DOHH2 (cell line): ENCODE measurements around the gene GALK2.

Experiments used
- H3F3A ChIP-seq: fragments of 200-600 bp; sonication (generic), shearing (Covaris generic); 2 replicates; pipeline ENCODE4 v1.6.0; 2016; ENCODE audit warnings: antibody characterized with exemption, mild to moderate bottlenecking; ENCODE audit not compliant: control insufficient read depth, insufficient read depth
- H3K27ac ChIP-seq: fragments of 200-600 bp; sonication (generic); 2 replicates; pipeline ENCODE4 v1.5.1; 2014; ENCODE audit warnings: low read depth, mild to moderate bottlenecking, low read length, moderate library complexity
- H3K27me3 ChIP-seq: fragments of 200-600 bp; sonication (generic); 2 replicates; pipeline ENCODE4 v1.6.1; 2014; ENCODE audit warnings: mild to moderate bottlenecking, low read length, mixed read lengths; ENCODE audit not compliant: control insufficient read depth
- H3K36me3 ChIP-seq: fragments of 200-600 bp; sonication (generic); 2 replicates; pipeline ENCODE4 v1.6.1; 2014; ENCODE audit warnings: mild to moderate bottlenecking, low read length, moderate library complexity, mixed read lengths; ENCODE audit not compliant: control insufficient read depth
- H3K4me1 ChIP-seq: fragments of 200-600 bp; sonication (generic); 2 replicates; pipeline ENCODE4 v1.6.1; 2014; ENCODE audit warnings: mild to moderate bottlenecking, low read length, mixed read lengths; ENCODE audit not compliant: control insufficient read depth
- H3K4me2 ChIP-seq: fragments of 200-600 bp; sonication (generic); 2 replicates; pipeline ENCODE4 v1.6.0; 2014; ENCODE audit warnings: mild to moderate bottlenecking, low read length, moderate library complexity
- H3K4me3 ChIP-seq: fragments of 200-600 bp; sonication (generic); 2 replicates; pipeline ENCODE4 v1.5.1; 2014; ENCODE audit warnings: mild to moderate bottlenecking, low read length, mixed read lengths
- H3K79me2 ChIP-seq: fragments of 200-600 bp; sonication (generic); 2 replicates; pipeline ENCODE4 v1.6.1; 2014; ENCODE audit warnings: mild to moderate bottlenecking, low read length, mixed read lengths; ENCODE audit not compliant: control insufficient read depth
- H3K9me2 ChIP-seq: fragments of 200-600 bp; sonication (generic); replicated peaks from 2 replicates; pipeline ENCODE4 v1.6.1; 2014; ENCODE audit warnings: mild to moderate bottlenecking, low read length, mixed read lengths; ENCODE audit not compliant: control insufficient read depth
- H3K9me3 ChIP-seq: fragments of 200-600 bp; sonication (generic); 2 replicates; pipeline ENCODE4 v1.6.1; 2014; ENCODE audit warnings: antibody characterized with exemption, low read length, mixed read lengths; ENCODE audit not compliant: control insufficient read depth, insufficient read depth
- H4K20me1 ChIP-seq: fragments of 200-600 bp; sonication (generic); 2 replicates; pipeline ENCODE4 v1.6.0; 2014; ENCODE audit warnings: low read depth, mild to moderate bottlenecking, antibody characterized with exemption, low read length, moderate library complexity; ENCODE audit not compliant: control insufficient read depth, insufficient read depth
- EZH2phosphoT487 ChIP-seq: fragments of 200-600 bp; sonication (generic); IDR thresholded peaks from 2 replicates; pipeline ENCODE4 v1.6.1; 2017; ENCODE audit warnings: borderline replicate concordance, mild to moderate bottlenecking, antibody characterized with exemption, low read length, moderate library complexity, mixed read lengths
- TF ChIP-seq, protein P1 (sequence below): fragments of 200-600 bp; sonication (generic); IDR thresholded peaks from one replicate; pipeline ENCODE4 v1.5.1; 2014; ENCODE audit warnings: antibody characterized with exemption, mild to moderate bottlenecking, low read depth, low read length; ENCODE audit not compliant: poor library complexity, severe bottlenecking

The GALK2 gene

DNA sequence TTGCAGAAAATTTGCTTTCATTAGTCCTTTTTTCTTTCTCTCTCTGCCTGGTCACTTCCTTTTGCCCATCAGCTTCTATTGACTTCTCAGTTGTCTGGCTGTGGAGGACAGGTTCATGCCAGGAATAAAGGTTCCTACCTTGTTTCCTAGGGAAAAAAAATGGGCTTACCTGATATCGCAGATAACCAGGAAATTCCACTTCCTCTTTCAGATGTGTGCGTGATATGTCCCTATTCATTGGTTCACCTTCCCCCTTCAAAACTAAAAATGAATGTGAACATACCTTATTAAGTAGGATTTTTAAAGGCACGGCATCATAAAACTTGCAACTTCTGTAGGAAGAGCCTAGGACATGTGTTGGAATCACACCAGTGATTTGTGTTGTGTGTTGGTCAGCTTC is 133.0 kb downstream of the GALK2 start:
- Histone ChIP-seq H3K79me2 (0 out of 2 replicates have a peak, but pooled peaks cover 3% of the 10 kb centered on the region), H3K36me3 (peaks cover 13% of the 10 kb centered on the region), H3K4me2 (no peak overlapping the region), H3K9me2 (no peaks in the 10 kb centered on the region), H3K27me3 (no peaks in the 10 kb centered on the region), H3K9me3 (no peaks in the 10 kb centered on the region), H3F3A (no peaks in the 10 kb centered on the region), H3K4me3 (no peak overlapping the region), H4K20me1 (no peaks in the 10 kb centered on the region), H3K4me1 (no peaks in the 10 kb centered on the region), H3K27ac (no peak overlapping the region)
- TF ChIP-seq, protein P1, sequence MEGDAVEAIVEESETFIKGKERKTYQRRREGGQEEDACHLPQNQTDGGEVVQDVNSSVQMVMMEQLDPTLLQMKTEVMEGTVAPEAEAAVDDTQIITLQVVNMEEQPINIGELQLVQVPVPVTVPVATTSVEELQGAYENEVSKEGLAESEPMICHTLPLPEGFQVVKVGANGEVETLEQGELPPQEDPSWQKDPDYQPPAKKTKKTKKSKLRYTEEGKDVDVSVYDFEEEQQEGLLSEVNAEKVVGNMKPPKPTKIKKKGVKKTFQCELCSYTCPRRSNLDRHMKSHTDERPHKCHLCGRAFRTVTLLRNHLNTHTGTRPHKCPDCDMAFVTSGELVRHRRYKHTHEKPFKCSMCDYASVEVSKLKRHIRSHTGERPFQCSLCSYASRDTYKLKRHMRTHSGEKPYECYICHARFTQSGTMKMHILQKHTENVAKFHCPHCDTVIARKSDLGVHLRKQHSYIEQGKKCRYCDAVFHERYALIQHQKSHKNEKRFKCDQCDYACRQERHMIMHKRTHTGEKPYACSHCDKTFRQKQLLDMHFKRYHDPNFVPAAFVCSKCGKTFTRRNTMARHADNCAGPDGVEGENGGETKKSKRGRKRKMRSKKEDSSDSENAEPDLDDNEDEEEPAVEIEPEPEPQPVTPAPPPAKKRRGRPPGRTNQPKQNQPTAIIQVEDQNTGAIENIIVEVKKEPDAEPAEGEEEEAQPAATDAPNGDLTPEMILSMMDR, result no peak
- no peak for TF ChIP-seq EZH2phosphoT487

DNA sequence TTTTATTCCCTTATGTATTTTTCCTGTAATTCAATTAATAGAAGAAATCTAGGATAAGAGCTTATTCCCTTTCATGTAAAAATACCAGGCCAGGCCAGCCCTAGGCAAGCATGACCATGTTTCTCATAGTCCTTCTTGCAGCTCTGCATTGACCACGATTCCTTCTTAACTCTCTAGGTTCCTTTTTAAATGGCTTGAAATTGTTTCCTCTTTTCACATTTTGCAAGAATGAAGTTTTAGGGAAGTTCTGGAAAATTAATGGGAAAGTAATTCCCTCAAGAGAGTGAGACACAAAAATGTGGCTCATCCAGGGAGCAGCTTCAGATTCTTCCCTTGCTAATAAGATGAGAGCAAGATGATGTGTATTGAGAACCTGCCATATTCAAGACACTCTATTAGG is 136.5 kb downstream of the GALK2 start:
- Histone ChIP-seq H3F3A (no peaks in the 10 kb centered on the region), H3K79me2 (no peaks in the 10 kb centered on the region), H3K36me3 (peaks cover 17% of the 10 kb centered on the region), H3K4me1 (no peaks in the 10 kb centered on the region), H3K27ac (no peak overlapping the region), H4K20me1 (no peaks in the 10 kb centered on the region), H3K9me3 (no peaks in the 10 kb centered on the region), H3K4me2 (no peak overlapping the region), H3K9me2 (no peaks in the 10 kb centered on the region), H3K4me3 (no peak overlapping the region), H3K27me3 (no peaks in the 10 kb centered on the region)
- no peak for TF ChIP-seq EZH2phosphoT487
- TF ChIP-seq, protein P1, result no peak

DNA sequence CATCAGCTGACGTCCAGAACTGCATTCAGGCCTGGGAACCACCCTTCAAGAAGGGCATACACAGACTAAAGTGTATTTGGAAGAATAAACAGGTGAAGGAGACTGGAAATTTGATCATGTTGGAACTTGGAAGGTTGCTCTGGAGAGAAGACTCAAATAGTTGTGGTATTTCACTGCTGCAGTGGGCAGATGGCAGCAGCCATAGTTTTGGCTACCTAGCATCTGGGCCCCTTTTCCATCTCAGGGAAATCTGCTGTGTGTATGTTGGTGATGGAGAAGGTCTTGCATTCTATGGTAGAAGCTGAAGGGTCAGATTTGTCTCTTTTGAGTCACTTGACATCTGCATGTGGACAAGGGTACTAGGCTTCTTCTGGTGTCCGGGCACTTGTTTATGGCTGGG is 138.6 kb downstream of the GALK2 start:
- no peaks in the 10 kb centered on the region for H3K27me3 ChIP-seq
- H3K36me3 ChIP-seq, result peaks cover 17% of the 10 kb centered on the region
- no peaks in the 10 kb centered on the region for H3K4me1 ChIP-seq
- TF ChIP-seq EZH2phosphoT487, result no peak
- TF ChIP-seq, protein P1, result no peak
- no peaks in the 10 kb centered on the region for H3K9me2 ChIP-seq
- no peaks in the 10 kb centered on the region for H4K20me1 ChIP-seq
- H3K4me3 ChIP-seq, result no peak overlapping the region
- H3K79me2 ChIP-seq, result no peaks in the 10 kb centered on the region
- H3K4me2 ChIP-seq, result no peak overlapping the region
- no peak overlapping the region for H3K27ac ChIP-seq
- H3K9me3 ChIP-seq, result no peaks in the 10 kb centered on the region
- H3F3A ChIP-seq, result no peaks in the 10 kb centered on the region

DNA sequence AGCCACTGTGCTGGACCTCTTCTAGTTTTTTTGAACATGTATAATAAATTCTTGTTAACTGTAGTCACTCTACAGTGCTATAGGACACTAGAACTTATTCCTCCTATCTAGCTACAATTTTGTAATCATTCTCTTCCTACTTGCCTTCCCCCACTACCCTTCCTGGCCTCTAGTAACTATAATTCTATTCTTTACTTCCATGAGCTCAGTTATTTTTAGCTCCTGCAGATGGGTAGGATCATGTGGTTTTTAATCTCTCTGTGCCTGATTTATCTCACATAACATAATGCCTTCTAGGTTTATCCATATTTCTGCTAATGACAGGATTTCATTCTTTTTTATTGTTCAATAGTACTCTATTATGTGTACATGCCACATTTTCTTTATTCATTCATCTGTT is 139.8 kb downstream of the GALK2 start:
- Histone ChIP-seq H3K27me3 (no peaks in the 10 kb centered on the region), H3K36me3 (peaks cover 6% of the 10 kb centered on the region), H3F3A (no peaks in the 10 kb centered on the region), H3K79me2 (no peaks in the 10 kb centered on the region), H3K9me3 (no peaks in the 10 kb centered on the region), H4K20me1 (no peaks in the 10 kb centered on the region), H3K9me2 (no peaks in the 10 kb centered on the region), H3K4me1 (no peaks in the 10 kb centered on the region), H3K4me3 (no peak overlapping the region), H3K27ac (no peak overlapping the region), H3K4me2 (no peak overlapping the region)
- TF ChIP-seq, protein P1, result no peak
- no peak for TF ChIP-seq EZH2phosphoT487
